HG03457 (cell line): ENCODE results near the gene MCRS1.
"Not testable (repeated sequence)": the region's sequence is repeated elsewhere in the genome, so short reads cannot be mapped to it uniquely, and the experiment has no call there.

Experiments
- ATAC-seq: cut with Tn5 transposase; IDR thresholded peaks from one replicate; pipeline ENCODE4 v1.9.1; 2021; ENCODE audit warnings: moderate number of reproducible peaks; ENCODE audit not compliant: unreplicated experiment

MCRS1 gene

DNA sequence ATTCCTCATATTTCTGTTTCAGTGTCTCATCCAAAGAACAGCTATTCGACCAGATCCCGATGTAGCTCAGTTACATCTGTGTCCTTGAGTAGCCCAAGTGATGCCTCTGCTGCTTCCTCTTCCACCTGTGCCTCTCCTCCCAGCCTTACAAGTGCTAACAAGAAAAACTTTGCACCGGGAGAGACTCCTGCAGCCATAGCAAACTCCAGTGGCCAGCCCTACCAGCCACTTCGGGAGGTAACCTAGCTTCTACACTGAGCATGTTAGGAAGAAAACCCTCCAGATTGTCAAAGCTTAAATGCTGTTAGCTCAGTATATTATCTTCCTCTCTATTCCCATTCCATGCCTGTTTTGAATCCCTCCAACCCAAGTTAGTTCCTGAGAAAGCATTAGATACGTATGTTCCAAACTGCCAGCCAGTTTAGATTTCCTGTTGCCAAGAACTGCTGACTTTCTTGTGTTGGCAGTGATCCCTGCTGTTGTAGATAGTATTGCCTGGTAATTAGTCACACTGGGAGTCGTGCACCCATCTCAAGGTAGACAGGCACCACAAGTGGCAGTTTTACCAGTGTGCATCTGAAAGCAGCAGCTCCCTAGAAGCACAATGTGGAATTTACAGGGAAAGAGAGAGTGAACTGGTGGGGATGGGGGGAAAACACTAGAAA is 43.1 kb downstream of the MCRS1 start:
- ATAC-seq: no peak

DNA sequence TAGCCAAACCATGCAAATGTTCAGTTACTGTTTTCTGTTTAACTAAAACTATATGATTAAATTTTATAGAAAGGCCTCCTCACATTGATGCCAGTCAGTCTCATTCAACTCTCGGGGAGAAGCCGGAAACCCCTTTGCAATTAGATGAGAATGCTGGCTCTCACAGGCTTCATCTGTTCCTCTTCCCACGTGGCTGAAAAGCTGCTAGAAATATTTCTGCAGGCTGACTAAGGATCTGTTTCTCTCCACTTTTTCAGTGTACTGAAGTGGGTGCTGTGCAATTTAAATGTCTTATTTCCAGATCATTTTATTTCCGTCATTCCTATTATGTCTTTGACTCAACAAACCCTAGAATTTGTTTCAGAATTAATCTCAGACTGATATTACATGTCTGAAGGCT is 46.6 kb downstream of the MCRS1 start:
- ATAC-seq: no peak

DNA sequence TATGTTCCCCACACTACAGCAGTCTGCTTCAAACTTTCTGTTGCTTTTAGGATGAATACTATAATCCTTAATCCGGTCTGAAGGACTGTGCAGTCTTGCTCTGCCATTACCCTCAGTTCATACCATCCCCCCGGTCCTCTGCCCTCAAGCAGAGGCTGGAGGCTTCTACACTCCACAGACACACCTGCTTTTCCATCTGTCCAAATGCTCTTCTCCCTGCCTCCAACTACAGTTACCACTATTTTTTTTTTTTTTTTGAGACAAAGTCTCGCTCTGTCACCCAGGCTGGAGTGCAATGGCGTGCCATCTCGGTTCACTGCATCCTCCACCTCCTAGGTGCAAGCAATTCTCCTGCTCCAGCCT is 48.4 kb downstream of the MCRS1 start:
- no peak for ATAC-seq

DNA sequence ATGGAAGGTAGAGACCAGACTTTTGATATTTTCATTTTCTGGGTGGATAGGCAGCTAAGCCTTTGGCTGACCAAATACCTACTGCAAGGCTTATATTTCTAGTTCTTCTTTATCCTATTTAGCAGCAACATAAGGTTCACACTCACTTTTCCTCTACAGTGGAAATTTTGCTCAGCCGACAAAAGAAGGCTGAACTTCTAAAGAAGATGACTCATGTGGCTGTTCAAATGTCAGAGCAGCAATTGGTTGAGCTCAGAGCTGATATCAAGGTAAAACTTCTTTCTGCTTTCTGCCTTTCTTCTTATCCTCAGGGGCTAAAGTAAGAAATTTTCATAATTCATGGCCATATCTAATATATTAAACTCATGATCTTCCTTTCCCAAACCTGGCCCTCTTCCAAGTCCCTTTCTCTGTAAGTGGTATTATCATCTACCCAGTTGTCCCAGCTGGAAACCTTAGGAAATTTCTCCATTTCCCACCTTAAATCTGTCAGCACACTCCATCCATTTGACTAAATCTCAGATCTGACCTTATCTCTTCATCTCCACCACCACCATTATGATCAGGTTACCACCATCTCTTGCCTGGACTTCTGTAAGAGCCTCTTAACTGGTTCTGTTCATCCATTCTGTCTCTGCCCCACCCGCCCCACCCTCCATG is 48.9 kb downstream of the MCRS1 start:
- no peak for ATAC-seq

DNA sequence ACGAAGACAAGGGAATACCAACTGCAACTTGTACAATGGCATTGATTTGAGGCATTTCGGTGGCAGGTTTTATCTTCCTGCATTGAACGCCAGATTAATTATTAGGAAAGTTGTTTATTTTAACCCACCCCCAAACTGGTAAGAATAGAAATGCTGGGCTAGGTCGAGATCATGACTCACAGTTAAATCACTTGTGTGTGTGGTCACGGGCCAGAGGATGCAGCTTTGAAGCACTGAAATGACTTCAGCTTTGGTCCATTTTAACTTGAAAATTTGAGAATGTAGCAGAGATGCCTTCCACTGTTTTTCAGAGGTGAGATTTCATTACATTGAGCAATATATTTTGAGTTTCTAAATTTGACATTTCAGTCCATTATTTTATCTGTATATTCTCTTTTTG is 52.7 kb downstream of the MCRS1 start:
- no peak for ATAC-seq

GRCh38 chr12:49512546-49512945 is 55.4 kb downstream of the MCRS1 start:
- ATAC-seq: no peak

DNA sequence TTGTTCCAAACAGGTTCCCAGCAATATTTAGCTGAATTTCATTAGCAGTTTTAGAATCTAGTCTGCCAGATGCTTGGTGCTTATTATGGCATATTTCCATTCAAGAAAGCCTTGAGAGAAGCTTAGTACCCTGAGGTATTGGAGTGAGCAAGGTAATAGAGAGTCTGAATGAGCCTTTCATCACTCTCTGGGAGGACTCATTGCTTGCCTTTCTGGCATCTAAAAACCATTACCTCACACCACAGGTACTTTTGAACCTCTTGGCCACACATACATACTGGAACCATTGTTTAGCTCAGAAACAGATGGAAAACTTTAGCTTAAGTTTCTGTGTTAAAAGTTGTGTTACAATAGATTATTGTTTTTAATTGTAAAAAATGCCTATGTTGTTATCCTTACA is 56.5 kb downstream of the MCRS1 start:
- no peak for ATAC-seq

- ATAC-seq: not testable (repeated sequence)
Observed at GRCh38 chr12:49509681-49510080, 58.3 kb downstream of the MCRS1 start.
